Erythroblast (primary cell): ENCODE data around the gene NGF.

Source experiments
- GATA1 ChIP-seq: IDR thresholded peaks from 2 replicates; pipeline ENCODE4 v1.6.1; 2011; ENCODE audit warnings: low read depth, mild to moderate bottlenecking, control low read depth, low read length, moderate library complexity
- POLR2A ChIP-seq: IDR thresholded peaks from 2 replicates; pipeline ENCODE4 v1.6.1; 2011; ENCODE audit warnings: mild to moderate bottlenecking, low read length

- TF ChIP-seq POLR2A: no peak
- TF ChIP-seq GATA1: no peak
Measured at GRCh38 chr1:115275216-115275615, 62.8 kb downstream of the NGF start.
